ENCODE results near the gene ZBTB20.

GRCh38 chr3:114498539-114499370 lies 648.3 kb downstream of the ZBTB20 start:
- TF ChIP-seq CTCF (IDR thresholded peaks at IDR 0.05): no peak
- TF ChIP-seq POLR2A (IDR thresholded peaks at IDR 0.05): no peak
